ENCODE data around the gene PTPRM. TPM values are rescaled to one million over a fixed set of nuclear protein-coding genes. Genes with fewer than 3 reads are reported as not detected.

Gene PTPRM
- total RNA-seq, 2 donors from 2014 or later: 12.3 to 15.9 TPM

GRCh38 chr18:7616661-7617060, 49.5 kb downstream of the PTPRM start:
- ATAC-seq: no peak
- intact Hi-C loops (cut with DNase I, micrococcal nuclease): no loop called here
- DNase-seq: peak; percentile 19 to 68

DNA sequence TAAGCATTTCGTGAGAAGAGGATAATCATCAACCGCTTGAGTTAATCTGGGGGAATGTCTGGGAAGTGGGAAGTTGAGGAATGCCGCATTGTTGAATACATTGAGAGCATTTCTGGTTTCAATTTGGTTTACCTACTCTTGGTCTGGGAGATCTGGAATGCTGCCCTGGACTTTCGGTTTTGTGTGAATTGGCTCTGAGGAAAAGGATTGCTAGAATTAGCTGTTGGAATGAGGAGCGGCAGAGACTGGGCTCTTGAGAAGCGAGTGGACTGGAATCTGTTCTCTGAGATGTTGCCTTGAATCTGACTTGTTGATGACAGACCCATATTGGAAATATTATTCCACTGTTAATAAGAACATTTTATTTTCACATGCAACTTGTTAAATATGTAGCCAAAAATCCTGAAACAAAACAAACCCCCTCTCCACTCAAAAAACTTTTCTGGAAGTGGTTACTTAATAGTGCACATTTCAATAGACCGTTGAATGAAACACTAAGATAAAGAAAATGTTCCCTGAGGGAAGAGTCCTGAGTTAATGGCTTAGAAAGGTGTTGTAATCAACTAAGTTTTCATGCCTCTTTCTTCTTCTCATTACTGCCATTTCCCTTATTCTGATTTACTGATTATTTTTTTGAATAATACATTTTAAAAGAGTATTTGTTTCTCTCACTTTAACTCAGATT, 50.8 kb downstream of the PTPRM start:
- peak; percentile 21 to 35 for DNase-seq
- ATAC-seq: no peak
- intact Hi-C loops (cut with DNase I, micrococcal nuclease): no loop called here

DNA sequence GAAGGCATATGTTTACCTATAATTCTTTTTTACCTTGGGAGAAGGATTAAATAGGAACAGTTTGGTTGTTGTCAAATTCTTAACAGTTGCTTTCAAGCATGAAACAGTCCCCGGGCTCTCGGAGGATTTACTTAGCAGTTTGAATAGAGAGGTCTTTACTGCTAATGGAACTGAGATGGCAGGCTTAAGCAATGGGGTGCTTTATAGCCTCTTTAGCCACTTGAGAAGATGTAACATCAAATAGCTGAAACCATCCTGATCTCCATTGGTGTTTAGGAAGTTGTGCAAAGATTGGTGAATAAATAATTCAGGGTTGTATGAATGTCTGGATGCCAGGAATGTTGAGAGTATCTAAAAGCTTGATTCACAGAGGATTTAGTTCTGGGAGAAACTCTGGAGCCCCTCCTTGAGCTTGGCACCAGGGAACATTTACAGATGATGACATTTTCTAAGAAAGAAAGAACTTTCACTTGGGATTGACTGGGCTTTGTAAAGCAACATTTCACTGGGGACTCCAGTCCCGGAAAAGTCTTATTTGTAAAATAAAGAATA, 51.9 kb downstream of the PTPRM start:
- intact Hi-C loops (cut with DNase I, micrococcal nuclease): no loop called here
- no peak for DNase-seq
- ATAC-seq: no peak

DNA sequence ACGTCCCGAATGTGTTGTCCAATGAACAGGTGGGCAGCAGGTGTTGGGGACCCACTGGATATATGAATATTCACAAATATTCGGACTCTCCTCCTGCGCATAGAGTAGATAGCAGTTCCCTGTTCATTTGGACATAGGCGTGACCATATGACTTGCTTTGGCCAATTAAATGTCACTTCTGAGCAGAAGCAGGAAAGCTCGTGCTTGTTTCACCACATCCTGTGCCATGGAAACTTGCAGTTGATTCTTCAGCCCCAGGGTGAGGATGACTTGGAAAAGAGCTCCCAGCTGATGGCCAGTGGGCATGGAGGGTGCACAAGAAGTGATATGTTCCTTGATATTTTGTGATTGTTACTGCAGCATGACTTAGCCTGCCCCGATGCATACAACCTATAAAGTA, 52.6 kb downstream of the PTPRM start:
- DNase-seq (no peak), ATAC-seq (no peak)
- intact Hi-C loops (cut with DNase I, micrococcal nuclease): no loop called here

- intact Hi-C loops (cut with DNase I, micrococcal nuclease): no loop called here
- no peak for DNase-seq
- ATAC-seq: no peak
Measured at GRCh38 chr18:7622721-7623120, 55.6 kb downstream of the PTPRM start.

- intact Hi-C loops (cut with DNase I, micrococcal nuclease): no loop called here
- no peak for DNase-seq
Measured at GRCh38 chr18:7623681-7624080, 56.6 kb downstream of the PTPRM start.

GRCh38 chr18:7624697-7625096, 57.6 kb downstream of the PTPRM start:
- no peak for DNase-seq
- intact Hi-C loops (cut with DNase I, micrococcal nuclease): no loop called here
- no peak for ATAC-seq

More at GRCh38 chr18:7623681-7624080, 56.6 kb downstream of the PTPRM start:
- ATAC-seq: no peak

GRCh38 chr18:7626175-7626921, 59.2 kb downstream of the PTPRM start:
- DNase-seq (no peak), ATAC-seq (no peak)
- intact Hi-C loops (cut with DNase I, micrococcal nuclease): no loop called here

DNA sequence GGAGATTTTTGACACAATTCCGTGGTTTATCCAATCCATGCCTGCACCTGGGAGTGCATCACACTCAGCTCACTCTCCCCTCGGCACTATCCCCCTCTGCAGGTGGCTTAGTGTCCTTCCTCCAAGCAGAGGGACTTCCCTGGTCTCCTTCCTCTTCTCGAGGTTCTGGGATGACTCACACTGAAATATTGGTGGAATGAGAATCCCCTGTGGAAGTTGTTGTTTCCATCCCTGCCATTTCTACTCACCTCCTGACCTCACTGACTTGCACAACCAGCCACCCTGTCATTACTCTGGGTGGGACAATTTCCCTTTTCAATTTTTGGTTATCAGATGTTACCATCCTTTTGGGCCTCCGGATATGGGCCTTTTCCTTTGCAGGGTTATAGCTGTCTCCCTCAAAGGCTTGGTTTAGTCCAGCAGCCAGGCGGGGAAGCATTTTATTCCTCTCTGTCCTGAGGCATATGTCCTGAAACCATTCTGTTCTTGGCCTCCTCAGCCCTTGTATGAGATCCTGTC, 59.9 kb downstream of the PTPRM start:
- no peak for ATAC-seq
- no peak for DNase-seq
- intact Hi-C loops (cut with DNase I, micrococcal nuclease): no loop called here

DNA sequence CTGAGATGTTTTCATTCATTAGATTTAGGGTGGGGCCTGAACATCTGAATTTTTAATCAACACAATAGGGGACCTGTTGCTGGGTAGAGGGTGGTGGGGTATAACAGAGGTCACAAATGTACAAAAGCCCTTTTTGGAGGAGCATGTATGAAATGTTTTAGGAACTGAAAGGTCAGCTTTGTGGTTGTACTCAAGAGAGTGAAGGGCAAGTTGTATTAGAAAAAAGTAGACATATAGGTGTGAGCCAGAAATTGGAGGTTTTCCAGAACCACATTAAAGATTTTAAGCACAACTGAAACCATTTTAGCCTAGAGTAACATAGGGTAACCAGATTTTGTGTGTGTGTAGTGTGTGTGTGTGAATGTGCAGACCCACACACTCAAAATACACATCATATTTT, 62.3 kb downstream of the PTPRM start:
- DNase-seq (no peak), ATAC-seq (no peak)
- intact Hi-C loops (cut with DNase I, micrococcal nuclease): no loop called here

GRCh38 chr18:7630731-7631442, 63.8 kb downstream of the PTPRM start:
- ATAC-seq (no peak), DNase-seq (no peak)
- intact Hi-C loops (cut with DNase I, micrococcal nuclease): no loop called here

DNA sequence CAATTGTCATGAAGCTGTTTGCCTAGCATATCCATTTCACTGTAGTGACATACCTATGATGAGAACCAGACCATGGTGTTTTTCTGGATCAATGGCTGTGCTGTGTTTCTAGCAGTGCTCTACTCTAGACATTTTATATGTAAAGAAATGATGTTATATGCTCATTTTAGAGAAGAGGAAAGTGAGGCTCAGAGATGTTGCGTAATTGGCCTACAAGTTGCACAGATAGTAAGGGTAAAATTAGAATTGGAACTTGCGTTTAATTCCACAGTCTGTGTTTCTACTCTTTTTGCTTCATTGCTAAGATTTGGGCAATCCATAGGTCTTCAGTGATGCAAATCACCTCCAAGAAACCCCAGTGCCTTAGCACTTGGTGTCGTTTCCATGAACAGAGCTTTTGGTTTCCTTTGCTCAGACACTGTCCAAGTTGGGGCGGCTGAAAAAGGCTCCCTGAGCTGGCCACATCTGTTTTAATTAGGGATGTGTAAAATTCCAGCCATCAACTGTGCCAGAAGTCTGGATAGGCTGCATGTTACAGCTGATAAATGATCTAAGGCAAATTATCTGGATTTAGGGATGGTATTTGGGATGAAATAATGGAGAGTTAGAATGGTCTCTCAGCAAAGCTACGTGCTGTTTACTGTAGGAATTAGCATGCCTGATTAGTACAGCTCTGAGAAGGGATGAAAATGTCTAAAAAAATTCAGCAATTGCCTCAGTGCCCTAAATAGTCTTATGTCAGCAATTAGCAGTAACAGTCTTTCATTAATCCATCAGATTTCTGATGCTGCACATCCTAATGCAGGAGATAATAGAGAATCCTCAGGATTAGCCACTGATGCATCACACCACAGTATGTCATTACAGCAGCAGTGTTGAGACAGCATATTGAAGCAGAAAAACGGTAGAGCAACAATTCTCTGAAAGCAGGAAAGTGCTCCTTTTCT, 65.3 kb downstream of the PTPRM start:
- ATAC-seq (no peak), DNase-seq (no peak)
- intact Hi-C loops (cut with DNase I, micrococcal nuclease): no loop called here

- DNase-seq (no peak), ATAC-seq (no peak)
- intact Hi-C loops (cut with DNase I, micrococcal nuclease): no loop called here
Measured at GRCh38 chr18:7633171-7633570, 66.1 kb downstream of the PTPRM start.

DNA sequence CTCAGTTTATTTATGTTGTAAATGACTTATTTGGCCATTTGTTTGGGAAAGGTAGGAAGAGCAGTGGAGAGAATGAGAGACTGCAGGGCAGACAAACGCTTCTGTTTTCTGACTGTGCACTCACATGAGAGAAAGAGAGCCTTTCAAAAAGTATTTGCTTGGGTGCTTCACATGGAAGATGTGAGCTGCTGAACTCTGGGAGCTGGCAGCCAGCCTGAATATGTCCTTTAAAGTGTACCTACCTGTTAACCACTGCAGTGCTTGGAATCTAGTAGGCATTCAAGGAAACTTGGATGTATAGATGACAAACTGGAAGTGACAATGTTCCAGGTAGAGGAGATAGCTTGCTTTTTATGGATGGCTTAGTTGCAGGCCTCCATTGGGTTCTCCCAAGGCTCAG, 68.8 kb downstream of the PTPRM start:
- ATAC-seq (no peak), DNase-seq (no peak)
- intact Hi-C loops (cut with DNase I, micrococcal nuclease): no loop called here

DNA sequence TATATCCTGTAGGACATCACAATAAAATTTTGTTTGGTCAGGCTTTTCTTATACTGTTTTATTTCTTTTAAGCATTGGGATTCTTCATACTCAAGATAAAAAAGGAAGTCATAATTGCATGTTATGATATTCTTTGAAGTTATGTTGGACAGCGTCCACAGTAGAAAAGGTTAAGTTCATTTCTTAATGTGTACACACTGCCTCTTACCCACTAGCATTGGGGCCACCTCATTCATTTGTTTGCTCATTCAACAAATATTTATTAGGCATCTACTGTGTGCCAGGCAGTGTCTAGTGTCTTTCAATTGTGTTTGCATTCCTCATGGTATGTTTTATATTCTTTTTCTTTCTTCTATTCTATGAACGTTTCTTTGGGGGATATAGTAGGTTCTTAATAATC, 70.2 kb downstream of the PTPRM start:
- DNase-seq (no peak), ATAC-seq (no peak)
- intact Hi-C loops (cut with DNase I, micrococcal nuclease): no loop called here

DNA sequence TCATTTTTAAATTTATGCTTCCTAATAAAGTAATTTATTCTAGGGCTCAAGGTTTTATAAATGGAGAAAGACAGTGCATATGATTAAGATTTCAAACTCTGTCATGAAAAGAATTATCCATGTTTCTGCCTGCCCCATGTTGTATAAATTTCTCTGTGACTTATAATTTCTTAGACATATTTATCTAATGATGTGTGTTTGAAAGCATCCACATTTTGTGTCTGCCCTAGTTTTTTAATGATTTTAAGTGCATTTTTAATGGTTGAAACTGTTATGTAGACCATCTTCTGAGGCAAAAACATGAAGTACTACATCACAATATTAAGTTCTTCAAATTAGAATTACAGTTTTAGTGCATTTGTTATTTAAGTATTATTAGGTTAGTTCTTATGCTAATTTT, 71.2 kb downstream of the PTPRM start:
- ATAC-seq (no peak), DNase-seq (no peak)
- intact Hi-C loops (cut with DNase I, micrococcal nuclease): no loop called here

DNA sequence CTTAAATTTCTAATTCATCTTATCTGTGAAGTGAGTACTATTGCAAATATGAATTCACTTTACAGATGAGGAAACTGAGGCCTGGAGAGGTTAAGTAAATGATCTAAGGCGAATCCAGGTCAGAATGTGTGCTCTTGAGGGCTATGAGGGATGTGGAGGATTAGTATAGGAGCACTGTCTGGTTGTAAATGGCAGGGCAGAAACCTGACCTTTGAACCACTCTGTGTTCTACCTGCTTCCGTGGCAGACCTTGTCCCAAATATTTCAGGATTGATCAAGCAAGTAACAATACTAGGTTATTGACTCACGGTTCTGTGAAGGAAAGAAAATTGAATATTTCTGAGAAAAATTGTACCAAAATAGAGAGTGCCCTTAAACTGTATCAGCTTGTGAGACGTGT, 74.7 kb downstream of the PTPRM start:
- ATAC-seq: no peak
- intact Hi-C loops (cut with DNase I, micrococcal nuclease): no loop called here
- no peak for DNase-seq

DNA sequence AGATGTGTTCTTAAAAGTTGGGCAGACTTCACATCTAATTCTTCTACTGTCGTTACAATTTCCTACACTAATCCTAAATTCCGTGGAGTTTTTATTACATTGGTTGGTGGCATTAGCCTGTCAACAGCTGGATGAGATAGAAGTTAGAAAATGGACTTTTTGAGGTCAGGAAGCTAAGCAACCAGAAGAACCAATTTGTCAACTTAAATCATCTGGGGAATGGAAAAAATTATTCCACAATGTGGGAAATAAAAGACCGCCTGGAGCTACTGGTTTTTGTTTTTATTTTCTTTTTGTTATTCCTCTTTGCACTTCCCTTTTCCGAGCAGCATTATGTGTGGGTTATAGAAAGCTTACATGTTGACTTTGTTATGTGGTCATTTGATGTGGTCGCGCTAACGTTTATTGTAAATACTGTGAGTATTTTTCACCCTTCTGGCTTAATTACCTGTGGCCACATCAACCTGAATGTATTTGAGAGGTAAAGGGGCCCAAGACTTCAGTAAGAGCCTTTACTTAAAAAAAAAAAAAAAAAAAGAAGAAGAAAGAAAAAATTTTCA, 75.3 kb downstream of the PTPRM start:
- ATAC-seq (no peak), DNase-seq (no peak)
- intact Hi-C loops (cut with DNase I, micrococcal nuclease): no loop called here
